ENCODE results near the gene KNDC1. TPM values are rescaled to one million over a fixed set of nuclear protein-coding genes. Genes with fewer than 3 reads are reported as not detected.

KNDC1 gene
- total RNA-seq, 4 donors from 2014 or later = 2.1 to 9.3 (median 3.5) TPM

- H3K4me3 ChIP-seq (replicated peaks in 1 of 3) = peak within 1 kb of the TSS in 1 of 3 donors; percentile 21
- 19 to 32% methylated on average over 21 to 22 of the region's 60 CpGs for WGBS, 2 donors
- TF ChIP-seq POLR2A (IDR thresholded peaks at IDR 0.05) (no peak), CTCF (IDR thresholded peaks at IDR 0.05) (no peak)
- no peaks in the 10 kb centered on the region for H3K9me3 ChIP-seq
- no peak within 1 kb of the TSS for H3K27ac ChIP-seq
- peaks cover 23 to 34% of the 10 kb centered on the region in 2 donors for H3K4me1 ChIP-seq
- peaks cover 27% of the 10 kb centered on the region for H3K27me3 ChIP-seq
- no peaks in the 10 kb centered on the region for H3K36me3 ChIP-seq
- intact Hi-C loops (cut with DNase I) = no loop called here
- no peak for DNase-seq
Observed at GRCh38 chr10:133237588-133238465, 77.8 kb downstream of the KNDC1 start, which contains the start of gene VENTX. VENTX (plus strand) TSS chr10:133237855; CDS start chr10:133237915, 60 bp downstream.

- intact Hi-C loops (cut with DNase I) = no loop called here
- no peak for TF ChIP-seq CTCF (IDR thresholded peaks at IDR 0.05)
- TF ChIP-seq POLR2A (IDR thresholded peaks at IDR 0.05) = no peak
- no peak for DNase-seq
- Histone ChIP-seq H3K27me3 (peaks cover 27% of the 10 kb centered on the region), H3K27ac (no peak overlapping the region), H3K9me3 (no peaks in the 10 kb centered on the region), H3K36me3 (no peaks in the 10 kb centered on the region), H3K4me3 (replicated peaks in 1 of 3) (no peak overlapping the region), H3K4me1 (peaks cover 23 to 34% of the 10 kb centered on the region in 2 donors)
- 57 to 66% methylated on average over 12 to 14 of the region's 15 CpGs for WGBS, 2 donors
Observed at GRCh38 chr10:133238466-133238804, 78.4 kb downstream of the KNDC1 start.

- Histone ChIP-seq H3K4me3 (replicated peaks in 1 of 3) (no peak overlapping the region), H3K4me1 (peaks cover 23 to 34% of the 10 kb centered on the region in 2 donors), H3K9me3 (no peaks in the 10 kb centered on the region), H3K27me3 (peaks cover 27% of the 10 kb centered on the region), H3K27ac (no peak overlapping the region), H3K36me3 (no peaks in the 10 kb centered on the region)
- intact Hi-C loops (cut with DNase I) = no loop called here
- WGBS, 2 donors = 77% methylated on average over 11 to 12 of the region's 15 CpGs
- DNase-seq = no peak
- TF ChIP-seq POLR2A (IDR thresholded peaks at IDR 0.05) (no peak), CTCF (IDR thresholded peaks at IDR 0.05) (no peak)
Observed at GRCh38 chr10:133239990-133240389, 80.0 kb downstream of the KNDC1 start.

GRCh38 chr10:133241501-133242205, 81.6 kb downstream of the KNDC1 start:
- H3K9me3 ChIP-seq = no peaks in the 10 kb centered on the region
- peaks cover 16 to 25% of the 10 kb centered on the region in 2 donors for H3K4me1 ChIP-seq
- TF ChIP-seq CTCF (IDR thresholded peaks at IDR 0.05) (no peak), POLR2A (IDR thresholded peaks at IDR 0.05) (no peak)
- H3K36me3 ChIP-seq = no peaks in the 10 kb centered on the region
- H3K27me3 ChIP-seq = peaks cover 12% of the 10 kb centered on the region
- intact Hi-C loops (cut with DNase I) = no loop called here
- no peak overlapping the region for H3K4me3 ChIP-seq (replicated peaks in 1 of 3)
- no peak for DNase-seq
- H3K27ac ChIP-seq = no peak overlapping the region
- 51 to 66% methylated on average over 19 to 25 of the region's 25 CpGs for WGBS, 2 donors
